ENCODE results near the gene DOCK2. TPM values are rescaled to one million over a fixed set of nuclear protein-coding genes. Genes with fewer than 3 reads are reported as not detected.

DOCK2 gene
- total RNA-seq, 3 donors from 2014 or later = 13.4 to 43.8 (median 19.8) TPM

DNA sequence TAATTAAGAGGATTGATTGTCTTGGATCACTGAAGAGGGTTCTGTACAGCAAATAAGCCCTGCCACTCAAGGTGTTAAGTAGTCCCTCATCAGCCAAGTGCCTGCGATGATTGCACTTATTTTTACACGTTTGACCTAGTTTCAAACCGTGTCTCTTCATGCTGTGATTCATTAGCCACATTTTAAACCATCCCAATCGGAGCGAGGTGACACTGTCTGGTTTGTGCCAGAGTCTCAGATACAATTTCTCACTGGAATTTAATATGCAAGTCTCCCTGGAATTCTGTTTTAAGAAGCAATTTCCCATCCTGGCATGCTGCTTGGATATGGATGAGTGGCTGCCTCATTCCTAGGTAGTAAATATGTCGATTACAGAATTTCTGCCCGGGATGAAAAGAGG is 341.6 kb downstream of the DOCK2 start:
- Histone ChIP-seq H3K27ac (peak overlapping the region; percentile 60 to 89), H3K4me1 (peaks cover 0 to 2% of the 10 kb centered on the region in 2 donors), H3K36me3 (no peaks in the 10 kb centered on the region), H3K27me3 (no peaks in the 10 kb centered on the region), H3K9me3 (no peaks in the 10 kb centered on the region), H3K4me3 (peak overlapping the region in 2 of 3 donors; percentile 49 to 59)
- intact Hi-C loops (cut with DNase I; ENCODE audit: low total_unique reads) = no loop called here
- no peak for DNase-seq (ENCODE audit: low spot score in 2 of 2)
- TF ChIP-seq, protein P1, sequence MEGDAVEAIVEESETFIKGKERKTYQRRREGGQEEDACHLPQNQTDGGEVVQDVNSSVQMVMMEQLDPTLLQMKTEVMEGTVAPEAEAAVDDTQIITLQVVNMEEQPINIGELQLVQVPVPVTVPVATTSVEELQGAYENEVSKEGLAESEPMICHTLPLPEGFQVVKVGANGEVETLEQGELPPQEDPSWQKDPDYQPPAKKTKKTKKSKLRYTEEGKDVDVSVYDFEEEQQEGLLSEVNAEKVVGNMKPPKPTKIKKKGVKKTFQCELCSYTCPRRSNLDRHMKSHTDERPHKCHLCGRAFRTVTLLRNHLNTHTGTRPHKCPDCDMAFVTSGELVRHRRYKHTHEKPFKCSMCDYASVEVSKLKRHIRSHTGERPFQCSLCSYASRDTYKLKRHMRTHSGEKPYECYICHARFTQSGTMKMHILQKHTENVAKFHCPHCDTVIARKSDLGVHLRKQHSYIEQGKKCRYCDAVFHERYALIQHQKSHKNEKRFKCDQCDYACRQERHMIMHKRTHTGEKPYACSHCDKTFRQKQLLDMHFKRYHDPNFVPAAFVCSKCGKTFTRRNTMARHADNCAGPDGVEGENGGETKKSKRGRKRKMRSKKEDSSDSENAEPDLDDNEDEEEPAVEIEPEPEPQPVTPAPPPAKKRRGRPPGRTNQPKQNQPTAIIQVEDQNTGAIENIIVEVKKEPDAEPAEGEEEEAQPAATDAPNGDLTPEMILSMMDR (IDR thresholded peaks at IDR 0.05) = no peak
- TF ChIP-seq POLR2A (IDR thresholded peaks at IDR 0.05) = no peak
- TF ChIP-seq POLR2AphosphoS5 (IDR thresholded peaks at IDR 0.05) = no peak

- H3K4me3 ChIP-seq = peak overlapping the region in 2 of 3 donors; percentile 49 to 59
- no peak for DNase-seq (ENCODE audit: low spot score in 2 of 2)
- no peaks in the 10 kb centered on the region for H3K27me3 ChIP-seq
- TF ChIP-seq POLR2A (IDR thresholded peaks at IDR 0.05) = no peak
- no peak for TF ChIP-seq POLR2AphosphoS5 (IDR thresholded peaks at IDR 0.05)
- TF ChIP-seq, protein P1 (IDR thresholded peaks at IDR 0.05) = no peak
- intact Hi-C loops (cut with DNase I; ENCODE audit: low total_unique reads) = no loop called here
- peak overlapping the region; percentile 60 to 89 for H3K27ac ChIP-seq
- no peaks in the 10 kb centered on the region for H3K36me3 ChIP-seq
- H3K9me3 ChIP-seq = no peaks in the 10 kb centered on the region
- peaks cover 0 to 2% of the 10 kb centered on the region in 2 donors for H3K4me1 ChIP-seq
These were observed 342.8 kb downstream of the DOCK2 start for GRCh38 chr5:169979871-169980270.

- intact Hi-C loops (cut with DNase I; ENCODE audit: low total_unique reads) = no loop called here
- H3K4me3 ChIP-seq = peak within 1 kb of the TSS in 2 of 3 donors; percentile 49 to 59
- DNase-seq (ENCODE audit: low spot score in 2 of 2) = peak; percentile 71 to 81
These were observed 343.5 kb downstream of the DOCK2 start, which contains the start of gene INSYN2B for GRCh38 chr5:169980418-169981053. Gene INSYN2B (minus strand): TSS chr5:169980495. CDS start chr5:169883898, 96,597 bp downstream.

DNA sequence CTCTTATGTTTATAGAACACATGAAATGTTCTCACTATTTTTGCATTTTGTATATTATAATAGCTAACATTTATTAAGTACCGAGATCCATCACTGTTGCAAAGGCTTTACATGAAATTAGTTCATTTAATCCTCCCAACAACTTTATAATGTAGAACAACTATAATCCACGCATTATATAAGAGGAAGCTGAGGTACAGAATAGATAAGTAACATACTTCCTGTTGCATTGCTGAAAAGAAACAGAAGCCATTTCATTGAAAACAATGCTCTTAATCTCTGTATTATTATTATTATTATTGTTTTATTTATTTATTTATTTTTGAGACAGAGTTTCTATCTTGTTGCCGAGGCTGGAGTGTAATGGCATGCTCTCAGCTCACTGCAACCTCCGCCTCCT is 351.1 kb downstream of the DOCK2 start:
- intact Hi-C loops (cut with DNase I; ENCODE audit: low total_unique reads) = no loop called here
- DNase-seq (ENCODE audit: low spot score in 2 of 2) = no peak
- H3K36me3 ChIP-seq = no peaks in the 10 kb centered on the region
- TF ChIP-seq POLR2A (IDR thresholded peaks at IDR 0.05) (no peak), POLR2AphosphoS5 (IDR thresholded peaks at IDR 0.05) (no peak)
- TF ChIP-seq, protein P1 (IDR thresholded peaks at IDR 0.05) = no peak
- no peaks in the 10 kb centered on the region for H3K4me1 ChIP-seq
- H3K27me3 ChIP-seq = no peaks in the 10 kb centered on the region
- H3K4me3 ChIP-seq = no peak overlapping the region
- no peaks in the 10 kb centered on the region for H3K9me3 ChIP-seq
- no peak overlapping the region for H3K27ac ChIP-seq

More at GRCh38 chr5:169980418-169981053, 343.5 kb downstream of the DOCK2 start, which contains the start of gene INSYN2B:
- Histone ChIP-seq H3K27me3 (no peaks in the 10 kb centered on the region), H3K36me3 (no peaks in the 10 kb centered on the region), H3K27ac (peak within 1 kb of the TSS; percentile 60 to 89), H3K4me1 (peaks cover 0 to 2% of the 10 kb centered on the region in 2 donors), H3K9me3 (no peaks in the 10 kb centered on the region)
- TF ChIP-seq POLR2AphosphoS5 (IDR thresholded peaks at IDR 0.05) = no peak
- TF ChIP-seq, protein P1 (IDR thresholded peaks at IDR 0.05) = peak; percentile 73 to 85 (median 74)

DNA sequence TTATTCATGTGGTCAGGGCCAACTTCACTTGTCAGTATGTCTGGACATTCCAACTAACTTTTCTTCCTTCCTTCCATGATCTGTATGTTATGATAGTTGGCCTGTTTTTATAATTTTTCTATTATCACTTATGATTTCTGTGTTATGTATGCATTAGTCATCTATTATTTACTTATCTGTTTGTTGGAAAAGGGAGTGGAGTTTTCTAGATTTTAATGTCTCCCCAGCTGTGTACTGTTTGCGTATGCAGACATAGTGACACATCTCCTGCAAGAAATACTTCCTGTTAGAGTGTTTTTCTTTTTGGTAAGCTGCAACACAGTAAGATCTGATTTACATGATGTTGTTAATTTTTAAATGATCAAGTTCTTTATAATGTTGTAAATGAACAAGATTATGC is 351.9 kb downstream of the DOCK2 start:
- Histone ChIP-seq H3K4me3 (no peak overlapping the region), H3K27me3 (no peaks in the 10 kb centered on the region), H3K9me3 (no peaks in the 10 kb centered on the region), H3K4me1 (no peaks in the 10 kb centered on the region), H3K36me3 (no peaks in the 10 kb centered on the region), H3K27ac (no peak overlapping the region)
- intact Hi-C loops (cut with DNase I; ENCODE audit: low total_unique reads) = no loop called here
- TF ChIP-seq POLR2AphosphoS5 (IDR thresholded peaks at IDR 0.05) (no peak), POLR2A (IDR thresholded peaks at IDR 0.05) (no peak)
- TF ChIP-seq, protein P1 (IDR thresholded peaks at IDR 0.05) = no peak
- DNase-seq (ENCODE audit: low spot score in 2 of 2) = no peak
